VCaP (cell line): ENCODE data around the gene SIK3.

ENCODE experiments used
- H3K27ac ChIP-seq: fragments of 450-650 bp; 2 replicates; pipeline ENCODE4 v1.5.1; 2017
- TF ChIP-seq, protein P1 (sequence below): fragments of 450-650 bp; conservative IDR thresholded peaks from 2 replicates; pipeline ENCODE4 v1.5.1; 2017; ENCODE audit warnings: mild to moderate bottlenecking, moderate library complexity

The SIK3 gene

DNA sequence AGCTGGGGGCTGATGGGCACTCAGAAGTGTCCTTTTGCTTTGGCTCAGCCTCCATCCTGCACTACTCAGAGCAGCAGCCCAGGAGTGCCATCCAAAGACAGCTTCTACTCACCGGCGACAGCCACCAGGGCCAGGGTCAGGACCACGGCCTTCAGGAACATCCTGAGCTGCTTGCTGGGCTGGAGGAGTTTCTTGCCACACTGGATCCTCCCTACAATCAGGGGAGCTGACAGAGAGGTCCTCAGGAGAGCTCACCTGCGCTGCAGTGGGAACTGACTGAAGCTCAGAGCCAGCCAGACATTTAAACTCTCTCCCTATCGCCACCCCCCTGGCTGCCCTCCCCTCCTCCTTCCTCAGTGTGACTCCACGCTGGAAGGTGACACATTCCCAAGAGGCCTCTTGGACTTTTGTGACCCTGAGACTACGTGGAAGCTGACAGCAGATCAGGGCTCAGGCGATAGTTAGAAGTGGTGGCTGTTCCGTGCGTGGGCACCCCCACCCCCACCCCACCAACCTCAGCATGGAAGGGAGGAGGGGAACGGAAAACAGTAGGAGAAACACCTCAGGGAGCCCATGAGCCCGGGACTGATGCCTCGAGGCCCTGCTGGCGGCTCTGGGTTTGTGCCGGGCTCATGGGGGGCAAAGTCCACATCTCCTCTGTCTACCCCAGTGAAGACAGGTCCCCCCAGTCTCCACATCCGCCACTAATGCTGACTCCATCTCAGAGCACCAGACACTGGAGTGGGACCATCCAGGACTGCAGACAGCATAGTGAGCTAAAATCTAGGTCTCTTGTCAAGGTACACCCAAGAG, 275.0 kb downstream of the SIK3 start, which contains the start of gene APOA4:
APOA4 (minus strand) TSS at position 274 of the 813 bp plus-strand sequence; CDS start at position 161, 113 bp downstream.
- TF ChIP-seq, protein P1, sequence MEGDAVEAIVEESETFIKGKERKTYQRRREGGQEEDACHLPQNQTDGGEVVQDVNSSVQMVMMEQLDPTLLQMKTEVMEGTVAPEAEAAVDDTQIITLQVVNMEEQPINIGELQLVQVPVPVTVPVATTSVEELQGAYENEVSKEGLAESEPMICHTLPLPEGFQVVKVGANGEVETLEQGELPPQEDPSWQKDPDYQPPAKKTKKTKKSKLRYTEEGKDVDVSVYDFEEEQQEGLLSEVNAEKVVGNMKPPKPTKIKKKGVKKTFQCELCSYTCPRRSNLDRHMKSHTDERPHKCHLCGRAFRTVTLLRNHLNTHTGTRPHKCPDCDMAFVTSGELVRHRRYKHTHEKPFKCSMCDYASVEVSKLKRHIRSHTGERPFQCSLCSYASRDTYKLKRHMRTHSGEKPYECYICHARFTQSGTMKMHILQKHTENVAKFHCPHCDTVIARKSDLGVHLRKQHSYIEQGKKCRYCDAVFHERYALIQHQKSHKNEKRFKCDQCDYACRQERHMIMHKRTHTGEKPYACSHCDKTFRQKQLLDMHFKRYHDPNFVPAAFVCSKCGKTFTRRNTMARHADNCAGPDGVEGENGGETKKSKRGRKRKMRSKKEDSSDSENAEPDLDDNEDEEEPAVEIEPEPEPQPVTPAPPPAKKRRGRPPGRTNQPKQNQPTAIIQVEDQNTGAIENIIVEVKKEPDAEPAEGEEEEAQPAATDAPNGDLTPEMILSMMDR: no peak

GRCh38 chr11:116822575-116822974, 275.7 kb downstream of the SIK3 start:
- no peak overlapping the region for H3K27ac ChIP-seq
- TF ChIP-seq, protein P1: no peak

More for the DNA sequence above, 275.0 kb downstream of the SIK3 start, which contains the start of gene APOA4:
- no peak within 1 kb of the TSS for H3K27ac ChIP-seq

DNA sequence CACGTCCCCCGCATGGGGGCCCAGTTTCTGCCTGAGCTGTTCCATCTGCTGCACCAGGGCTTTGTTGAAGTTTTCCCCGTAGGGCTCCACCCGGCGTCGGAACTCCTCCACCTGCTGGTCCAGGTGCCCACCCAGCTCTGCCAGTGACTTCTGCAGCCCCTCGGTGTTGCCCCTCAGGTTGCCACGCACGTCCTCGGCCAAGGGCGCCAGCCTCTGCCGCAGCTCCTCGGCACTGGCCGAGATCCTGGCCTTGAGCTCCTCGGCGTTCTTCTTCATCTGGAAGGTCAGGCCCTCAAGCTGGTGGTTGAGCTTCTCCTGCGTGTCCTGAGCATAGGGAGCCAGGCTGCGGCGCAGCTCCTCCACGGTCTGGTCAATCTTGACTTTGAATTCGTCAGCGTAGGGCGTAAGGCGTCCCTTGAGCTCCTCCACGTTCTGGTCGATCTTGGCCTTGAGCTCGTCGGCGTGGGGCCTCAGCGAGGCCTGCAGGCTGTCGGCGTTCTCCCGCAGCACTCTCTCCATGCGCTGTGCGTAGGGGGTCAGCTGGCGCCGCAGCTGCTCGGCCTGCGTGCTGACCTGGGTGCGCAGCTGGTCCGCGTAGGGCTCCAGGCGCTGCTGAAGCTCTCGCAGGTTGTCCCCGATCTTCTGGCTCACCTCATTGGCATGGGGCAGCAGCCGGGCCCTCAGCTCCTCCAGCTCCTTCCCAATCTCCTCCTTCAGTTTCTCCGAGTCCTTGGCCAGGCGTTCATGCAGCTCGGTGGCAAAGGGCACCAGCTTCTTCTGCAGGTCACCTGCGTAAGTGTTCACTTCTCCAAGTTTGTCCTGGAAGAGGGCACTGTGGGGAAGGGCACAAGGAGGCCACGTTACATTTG, 276.9 kb downstream of the SIK3 start:
- H3K27ac ChIP-seq: no peak overlapping the region
- TF ChIP-seq, protein P1: no peak

GRCh38 chr11:116819049-116819448, 279.2 kb downstream of the SIK3 start:
- H3K27ac ChIP-seq: no peak overlapping the region
- TF ChIP-seq, protein P1: no peak

DNA sequence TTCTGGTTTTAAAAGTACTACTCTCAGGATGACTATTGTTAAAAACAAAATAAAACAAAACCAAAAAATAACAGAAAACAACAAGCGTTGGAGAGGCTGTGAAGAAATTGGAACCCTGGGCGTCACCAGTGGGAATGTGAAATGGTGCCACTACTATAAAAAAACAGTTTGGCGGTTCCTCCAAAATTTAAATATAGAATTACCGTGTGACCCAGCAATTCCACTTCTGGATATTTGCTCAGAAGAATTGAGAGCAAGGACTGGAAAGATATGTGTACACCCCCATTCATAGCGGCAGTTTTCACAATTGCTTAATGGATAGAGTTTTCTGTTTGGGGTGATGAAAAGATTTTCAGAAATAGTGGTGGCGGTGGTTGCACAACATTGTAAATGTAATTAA, 283.7 kb downstream of the SIK3 start:
- H3K27ac ChIP-seq: no peak overlapping the region
- TF ChIP-seq, protein P1: no peak

DNA sequence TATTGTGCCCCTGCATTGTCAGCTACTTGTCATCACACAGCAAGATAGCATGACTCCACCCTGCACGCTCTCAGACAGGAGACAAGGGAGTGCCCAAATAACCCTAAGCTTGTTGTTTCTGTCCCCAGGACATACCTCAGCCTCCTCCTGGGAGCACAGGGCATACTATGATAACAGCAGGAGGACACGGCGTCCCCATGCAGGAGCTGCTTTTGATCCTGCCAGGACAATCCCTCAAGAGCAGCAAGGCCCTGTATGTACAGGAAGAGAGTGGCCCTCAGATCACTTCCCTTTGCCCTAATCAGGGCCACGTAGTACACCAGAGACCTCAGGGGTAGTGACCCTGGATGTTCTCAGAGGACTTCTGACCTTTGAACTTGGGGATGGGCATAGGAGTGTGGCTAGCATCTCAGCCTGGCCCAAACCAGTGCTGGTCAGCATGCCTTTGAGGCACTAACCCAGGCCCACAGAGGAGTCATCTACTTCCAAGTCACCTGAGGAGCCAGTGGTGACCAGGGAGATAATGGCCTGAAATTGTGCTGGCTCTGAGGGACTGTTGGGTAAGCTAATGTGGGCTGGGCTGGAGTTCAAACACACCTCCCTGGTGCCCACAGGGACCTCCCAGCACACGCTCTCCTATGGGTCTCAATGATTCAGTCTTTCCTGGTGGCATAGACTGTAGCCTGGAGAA, 284.3 kb downstream of the SIK3 start:
- TF ChIP-seq, protein P1: no peak
- no peak overlapping the region for H3K27ac ChIP-seq

GRCh38 chr11:116813170-116813569, 285.1 kb downstream of the SIK3 start:
- TF ChIP-seq, protein P1: no peak
- no peak overlapping the region for H3K27ac ChIP-seq
